HCT116 (cell line): ENCODE data around the gene ZSCAN26. TPM values are rescaled to one million over a fixed set of nuclear protein-coding genes. Genes with fewer than 3 reads are reported as not detected.
A peak's percentile ranks its signal among the peaks of the same experiment; 100 is the strongest.

Experiments used
- ATAC-seq: fragments of 200-7000 bp; cut with Tn5 transposase; 2 replicates; pipeline ENCODE4 v1.9.1; 2020; ENCODE audit warnings: mild to moderate bottlenecking, moderate library complexity
- Bru-seq: library from RNA; stranded (reverse); fragments of 400-500 nt; gene quantifications from one replicate; lab custom pipeline; 2021; lab: Mats Ljungman, UMichigan
- BruChase-seq, 2 experiments: library from RNA; stranded (reverse); fragments of 400-500 nt; gene quantifications; one replicate each; lab custom pipeline; 2021; lab: Mats Ljungman, UMichigan
- BruUV-seq: library from RNA; stranded (reverse); fragments of 400-500 nt; replicated peaks from 2 replicates; lab custom pipeline; 2021; lab: Mats Ljungman, UMichigan
- CTCF ChIA-PET: fragments of 300-600 bp; sonication (Branson Sonifier 250); formaldehyde crosslinking; loops from one replicate; lab custom pipeline; 2021; ENCODE audit warnings: antibody characterized with exemption; lab: Charles Lee
- POLR2A ChIA-PET: fragments of 300-600, 350-600 bp; sonication (Branson Sonifier 250); formaldehyde crosslinking; loops from one replicate; lab custom pipeline; 2021; ENCODE audit warnings: antibody characterized with exemption; lab: Charles Lee
- RAD21 ChIA-PET, 2 experiments: fragments of 300-600 bp; sonication (Branson Sonifier 250); formaldehyde crosslinking; loops; one replicate each; lab custom pipeline; 2023; ENCODE audit warnings: low total read pairs in 2 of 2; ENCODE audit not compliant: uncharacterized antibody in 2 of 2, unreplicated experiment in 2 of 2, low non-redundant PET in 1 of 2; lab: Charles Lee
- DNase-seq: peaks from one replicate; pipeline ENCODE4 v3.0.0-alpha.2; 2010; ENCODE audit warnings: low read depth, low spot score
- H2AFZ ChIP-seq: fragments of 200-600 bp; shearing (Covaris generic), sonication (generic); 2 replicates; pipeline ENCODE4 v1.6.1; 2017; ENCODE audit warnings: low read depth, mixed run types, mixed read lengths, antibody characterized with exemption, low read length; ENCODE audit not compliant: poor library complexity, severe bottlenecking
- H3K27ac ChIP-seq: 2 replicates; pipeline ENCODE4 v1.5.1; 2012; ENCODE audit warnings: low read depth, low read length
- H3K27me3 ChIP-seq: fragments of 200-600 bp; sonication (generic); 2 replicates; pipeline ENCODE4 v1.6.1; 2016; ENCODE audit warnings: mixed run types, low read length, mixed read lengths; ENCODE audit not compliant: insufficient read depth
- H3K36me3 ChIP-seq, 2 experiments: fragments of 200-500 bp in 1 of 2; fragments of 200-600 bp in 1 of 2; sonication (Bioruptor generic) in 1 of 2; sonication (generic) in 1 of 2; 2 replicates each; pipeline versions ENCODE4 v1.5.1 to v1.6.1; 2014 to 2016; ENCODE audit warnings: low read length in 2 of 2, inconsistent platforms in 1 of 2, mixed read lengths in 1 of 2, mixed run types in 1 of 2; ENCODE audit not compliant: insufficient read depth in 2 of 2, control insufficient read depth in 1 of 2
- H3K4me1 ChIP-seq, 2 experiments: fragments of 200-600 bp in 1 of 2; sonication (generic) in 1 of 2; 2 replicates each; pipeline versions ENCODE4 v1.5.1 to v1.6.1; 2012 to 2017; ENCODE audit warnings: low read length in 2 of 2, inconsistent platforms in 1 of 2, mild to moderate bottlenecking in 1 of 2, mixed read lengths in 1 of 2, mixed run types in 1 of 2, moderate library complexity in 1 of 2; ENCODE audit not compliant: insufficient read depth in 2 of 2, control insufficient read depth in 1 of 2
- H3K4me2 ChIP-seq: fragments of 200-600 bp; sonication (generic); 2 replicates; pipeline ENCODE4 v1.6.1; 2017; ENCODE audit warnings: mixed run types, low read length, mixed read lengths
- H3K4me3 ChIP-seq, 2 experiments: fragments of 200-600 bp in 1 of 2; sonication (generic) in 1 of 2; replicated peaks in 1 of 2; 2 replicates each; pipeline ENCODE4 v1.5.1; 2011 to 2016; ENCODE audit warnings: low read length in 2 of 2, control low read depth in 1 of 2, low read depth in 1 of 2, mild to moderate bottlenecking in 1 of 2, mixed read lengths in 1 of 2, mixed run types in 1 of 2
- H3K79me2 ChIP-seq: fragments of 200-600 bp; sonication (generic); 2 replicates; pipeline ENCODE4 v1.6.1; 2017; ENCODE audit warnings: mild to moderate bottlenecking, mixed run types, low read length, moderate library complexity, mixed read lengths; ENCODE audit not compliant: insufficient read depth
- H3K9ac ChIP-seq: fragments of 200-600 bp; sonication (generic); 2 replicates; pipeline ENCODE4 v1.6.1; 2016; ENCODE audit warnings: low read length, mixed read lengths
- H3K9me2 ChIP-seq: fragments of 200-600 bp; sonication (generic), shearing (Covaris generic); 2 replicates; pipeline ENCODE4 v1.6.1; 2017; ENCODE audit warnings: mixed run types, mild to moderate bottlenecking, moderate library complexity; ENCODE audit not compliant: insufficient read depth
- H3K9me3 ChIP-seq, 2 experiments: fragments of 200-500 bp in 1 of 2; fragments of 200-600 bp in 1 of 2; sonication (Bioruptor generic) in 1 of 2; sonication (generic) in 1 of 2; 2 replicates each; pipeline ENCODE4 v1.6.1; 2014 to 2017; ENCODE audit warnings: low read length in 2 of 2, mixed read lengths in 2 of 2, inconsistent platforms in 1 of 2, low read depth in 1 of 2, mild to moderate bottlenecking in 1 of 2, mixed run types in 1 of 2, moderate library complexity in 1 of 2; ENCODE audit not compliant: control insufficient read depth in 1 of 2, insufficient read depth in 1 of 2
- H4K20me1 ChIP-seq: fragments of 200-600 bp; sonication (generic), shearing (Covaris generic); 2 replicates; pipeline ENCODE4 v1.6.1; 2017; ENCODE audit warnings: mixed run types, mild to moderate bottlenecking, moderate library complexity; ENCODE audit not compliant: insufficient read depth
- ATF3 ChIP-seq: IDR thresholded peaks from 2 replicates; pipeline ENCODE4 v1.6.1; 2012
- CBX3 ChIP-seq: IDR thresholded peaks from 2 replicates; pipeline ENCODE4 v1.6.1; 2012; ENCODE audit warnings: low read depth
- CEBPB ChIP-seq: IDR thresholded peaks from 2 replicates; pipeline ENCODE4 v1.6.1; 2012; ENCODE audit warnings: low read depth
- CTCF ChIP-seq, 3 experiments: fragments of 200-600 bp in 1 of 3; sonication (generic) in 1 of 3; IDR thresholded peaks in 2 of 3; conservative IDR thresholded peaks in 1 of 3; 2 replicates each; pipeline ENCODE4 v1.5.1; 2012 to 2017; ENCODE audit warnings: low read depth in 2 of 3, low read length in 2 of 3, antibody characterized with exemption in 1 of 3, borderline replicate concordance in 1 of 3, control low read depth in 1 of 3, mild to moderate bottlenecking in 1 of 3, mixed read lengths in 1 of 3, mixed run types in 1 of 3, moderate library complexity in 1 of 3; ENCODE audit not compliant: insufficient read depth in 1 of 3
- EGR1 ChIP-seq: IDR thresholded peaks from 2 replicates; pipeline ENCODE4 v1.6.1; 2012; ENCODE audit warnings: low read depth
- ELF1 ChIP-seq: IDR thresholded peaks from 2 replicates; pipeline ENCODE4 v1.6.1; 2012; ENCODE audit warnings: low read depth, borderline replicate concordance
- EZH2 ChIP-seq: fragments of 200-600 bp; sonication (generic); IDR thresholded peaks from 2 replicates; pipeline ENCODE4 v1.6.1; 2017; ENCODE audit warnings: antibody characterized with exemption, mixed run types
- FOSL1 ChIP-seq: IDR thresholded peaks from 2 replicates; pipeline ENCODE4 v1.6.1; 2012; ENCODE audit warnings: low read depth
- JUND ChIP-seq: IDR thresholded peaks from 2 replicates; pipeline ENCODE4 v1.6.1; 2012
- MAX ChIP-seq: IDR thresholded peaks from 2 replicates; pipeline ENCODE4 v1.6.1; 2012
- POLR2A ChIP-seq: IDR thresholded peaks from 2 replicates; pipeline ENCODE4 v1.7.0; 2011; ENCODE audit warnings: borderline replicate concordance; ENCODE audit not compliant: insufficient read depth, insufficient read length; ENCODE audit errors: extremely low read depth
- POLR2AphosphoS5 ChIP-seq: IDR thresholded peaks from 2 replicates; pipeline ENCODE4 v1.6.1; 2011; ENCODE audit warnings: mild to moderate bottlenecking, low read depth, low read length, moderate library complexity
- RAD21 ChIP-seq: IDR thresholded peaks from 2 replicates; pipeline ENCODE4 v1.6.1; 2012; ENCODE audit warnings: low read depth, mild to moderate bottlenecking
- REST ChIP-seq: IDR thresholded peaks from 2 replicates; pipeline ENCODE4 v1.6.1; 2012; ENCODE audit warnings: low read depth
- SIN3A ChIP-seq: IDR thresholded peaks from 2 replicates; pipeline ENCODE4 v1.6.1; 2012; ENCODE audit warnings: low read depth
- SP1 ChIP-seq: IDR thresholded peaks from 2 replicates; pipeline ENCODE4 v1.6.1; 2012; ENCODE audit warnings: low read depth
- SRF ChIP-seq: IDR thresholded peaks from 2 replicates; pipeline ENCODE4 v1.6.1; 2012; ENCODE audit warnings: low read depth
- TCF7L2 ChIP-seq: IDR thresholded peaks from 2 replicates; pipeline ENCODE4 v1.7.0; 2011; ENCODE audit warnings: borderline replicate concordance, inconsistent platforms; ENCODE audit not compliant: insufficient read depth, insufficient read length; ENCODE audit errors: extremely low read depth
- YY1 ChIP-seq: IDR thresholded peaks from 2 replicates; pipeline ENCODE4 v1.6.1; 2011; ENCODE audit warnings: low read length, low read depth, moderate library complexity, mild to moderate bottlenecking; ENCODE audit not compliant: insufficient replicate concordance; ENCODE audit errors: extremely low read depth
- ZFX ChIP-seq: fragments of 450-650 bp; IDR thresholded peaks from 2 replicates; pipeline ENCODE4 v1.6.1; 2017
- intact Hi-C: fragments of 100-400 bp; cut with micrococcal nuclease; formaldehyde crosslinking; loops from 2 replicates; pipeline ENCODE4 v1.10.0; 2022
- long read RNA-seq: library from polyadenylated mRNA; unstranded; transcript quantifications from one replicate; pipeline ENCODE4 v2.0.0, GENCODE V29; 2021; ENCODE audit not compliant: unreplicated experiment
- polyA plus RNA-seq: library from polyadenylated mRNA; unstranded; fragments of >200 nt; gene quantifications from 2 replicates; pipeline ENCODE4 v1.2.1, GENCODE V29; 2012; ENCODE audit warnings: missing spikeins
- total RNA-seq: library from RNA; stranded (reverse); gene quantifications from one replicate; pipeline ENCODE4 v1.2.1, GENCODE V29; 2021; ENCODE audit not compliant: unreplicated experiment

The ZSCAN26 gene
- total RNA-seq (10.3 TPM), Bru-seq, nascent RNA (percentile 88 among the genes with signal in this experiment), BruChase-seq, experiment 1, labeled RNA remaining after a 6-hour chase (percentile 93 among the genes with signal in this experiment), BruChase-seq, experiment 2, labeled RNA remaining after a 2-hour chase (percentile 96 among the genes with signal in this experiment)
- polyA plus RNA-seq: 3.8 and 9.9 TPM in 2 replicates
- long read RNA-seq, transcript ZSCAN26-201 (4 exons, 2,362 nt): major isoform, 5 of 11 reads
- long read RNA-seq, partial matches to known transcripts: 1 of 11 reads
- long read RNA-seq, other reads (novel, unspliced or antisense): 1 of 11 reads

- Histone ChIP-seq H3K4me3 (peak within 1 kb of the TSS; percentile 83 to 86), H3K9me3 (no peaks in the 10 kb centered on the region), H3K79me2 (peaks cover 18% of the 10 kb centered on the region), H3K27me3 (no peaks in the 10 kb centered on the region), H3K4me2 (peak within 1 kb of the TSS; percentile 86), H3K4me1 (peaks cover 11 to 39% of the 10 kb centered on the region in 2 experiments), H3K36me3 (0 out of 4 replicates have a peak, but pooled peaks cover 0 to 1% of the 10 kb centered on the region in 2 experiments), H2AFZ (peak within 1 kb of the TSS; percentile 83), H4K20me1 (no peaks in the 10 kb centered on the region), H3K9me2 (no peaks in the 10 kb centered on the region), H3K9ac (peak within 1 kb of the TSS; percentile 76), H3K27ac (peak within 1 kb of the TSS; percentile 71)
- ATAC-seq (peak; percentile 93), DNase-seq (peak; percentile 88)
- BruUV-seq: no TSS peak
- ChIA-PET POLR2A (interaction anchor here (0.6 to 2.3 kb wide), 7 partner anchors 14 to 429 kb away, joined by 3 to 13 read pairs (median 4); partner anchors contain the start of genes ZKSCAN3, ZKSCAN4 and ZKSCAN8), CTCF (interaction anchor here (1.0 kb wide), 1 partner anchor 116 kb away, joined by 3 read pairs; no protein-coding TSS in a partner anchor), RAD21 (interaction anchor here (1.0 to 1.8 kb wide), 2 partner anchors 15 kb away, joined by 5 read pairs; partner anchors contain the start of gene ZKSCAN4 (in 2 of the 2))
- intact Hi-C loops: loop anchor here (1.0 to 5.0 kb wide), 2 partner anchors 15 to 70 kb away; partner anchors contain the start of genes ZKSCAN4 and ZSCAN31
- TF ChIP-seq TCF7L2 (no peak), SIN3A (peak; percentile 73), ELF1 (no peak), CEBPB (no peak), YY1 (peak; percentile 47), CTCF (IDR thresholded peaks at IDR 0.05 in 2 of 3, conservative IDR thresholded peaks at IDR 0.05 in 1 of 3; ENCODE audit: borderline replicate concordance in 1 of 3, insufficient read depth in 1 of 3, low read depth in 2 of 3, low read length in 2 of 3) (no peak), EZH2 (no peak), EGR1 (peak; percentile 47), RAD21 (0 out of 2 replicates have a peak, but pooled peaks have one; percentile 1), FOSL1 (no peak), SRF (no peak), REST (no peak), POLR2AphosphoS5 (peak; percentile 81), SP1 (peak; percentile 46; the same call in 1 of the 2 replicates), CBX3 (peak; percentile 27; the same call in 1 of the 2 replicates), JUND (no peak), ZFX (peak; percentile 95), ATF3 (no peak), MAX (peak; percentile 55; the same call in 1 of the 2 replicates), POLR2A (peak; percentile 75)
Measured at GRCh38 chr6:28266962-28267694, at the start of gene ZSCAN26. ZSCAN26 (plus strand) TSS chr6:28267143; CDS start chr6:28271920, 4,777 bp downstream.
